Measurements from ENCODE around the gene UIMC1. TPM values are rescaled to one million over a fixed set of nuclear protein-coding genes. Genes with fewer than 3 reads are reported as not detected.

The UIMC1 gene
- total and polyA plus RNA-seq, 2 of the 13 experiments (the other 11 are each of a cell fraction or from before 2014, with no cell fraction given): 18.9 to 32.7 TPM

- TF ChIP-seq SUZ12 (IDR thresholded peaks at IDR 0.05; ENCODE audit: low read depth, low read length) (no peak), RFX3 (CRISPR knock-in tag; IDR thresholded peaks at IDR 0.05) (no peak), ZNF441 (CRISPR knock-in tag; IDR thresholded peaks at IDR 0.05; ENCODE audit: borderline replicate concordance) (peak; percentile 16; the same call in 1 of the 2 replicates), ZNF674 (CRISPR knock-in tag; IDR thresholded peaks at IDR 0.05; ENCODE audit: low read depth) (no peak; the same call in 1 of the 2 replicates), HNRNPUL1 (IDR thresholded peaks at IDR 0.05; ENCODE audit: low read depth, low read length) (no peak), MEIS1 (CRISPR knock-in tag; IDR thresholded peaks at IDR 0.05; ENCODE audit: borderline replicate concordance) (no peak), SMAD9 (CRISPR knock-in tag; IDR thresholded peaks at IDR 0.05) (no peak), ZNF335 (CRISPR knock-in tag; IDR thresholded peaks at IDR 0.05) (no peak; the same call in 1 of the 2 replicates), ZFAT (CRISPR knock-in tag; conservative IDR thresholded peaks at IDR 0.05) (no peak), ZNF432 (CRISPR knock-in tag; IDR thresholded peaks at IDR 0.05; ENCODE audit: borderline replicate concordance) (no peak), MXD4 (CRISPR knock-in tag; IDR thresholded peaks at IDR 0.05) (peak; percentile 60; the same call in 1 of the 2 replicates), ELF3 (CRISPR knock-in tag; IDR thresholded peaks at IDR 0.05) (no peak), ZBTB1 (CRISPR knock-in tag; IDR thresholded peaks at IDR 0.05; ENCODE audit: borderline replicate concordance) (no peak), WIZ (CRISPR knock-in tag; IDR thresholded peaks at IDR 0.05) (0 out of 2 replicates have a peak, but pooled peaks have one; percentile 37), ZHX2 (IDR thresholded peaks at IDR 0.05; ENCODE audit: low read depth) (0 out of 2 replicates have a peak, but pooled peaks have one; percentile 45), ZHX2 (CRISPR knock-in tag; IDR thresholded peaks at IDR 0.05; ENCODE audit: borderline replicate concordance) (no peak), ZNF790 (CRISPR knock-in tag; IDR thresholded peaks at IDR 0.05; ENCODE audit: borderline replicate concordance) (0 out of 2 replicates have a peak, but pooled peaks have one; percentile 47)
- TF ChIP-seq, protein P1, sequence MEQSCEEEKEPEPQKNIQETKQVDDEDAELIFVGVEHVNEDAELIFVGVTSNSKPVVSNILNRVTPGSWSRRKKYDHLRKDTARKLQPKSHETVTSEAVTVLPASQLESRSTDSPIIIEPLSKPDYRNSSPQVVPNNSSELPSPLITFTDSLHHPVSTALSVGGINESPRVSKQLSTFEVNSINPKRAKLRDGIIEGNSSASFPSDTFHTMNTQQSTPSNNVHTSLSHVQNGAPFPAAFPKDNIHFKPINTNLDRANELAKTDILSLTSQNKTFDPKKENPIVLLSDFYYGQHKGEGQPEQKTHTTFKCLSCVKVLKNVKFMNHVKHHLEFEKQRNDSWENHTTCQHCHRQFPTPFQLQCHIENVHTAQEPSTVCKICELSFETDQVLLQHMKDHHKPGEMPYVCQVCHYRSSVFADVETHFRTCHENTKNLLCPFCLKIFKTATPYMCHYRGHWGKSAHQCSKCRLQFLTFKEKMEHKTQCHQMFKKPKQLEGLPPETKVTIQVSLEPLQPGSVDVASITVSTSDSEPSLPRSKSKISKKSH (CRISPR knock-in tag; IDR thresholded peaks at IDR 0.05; ENCODE audit: borderline replicate concordance): no peak
- TF ChIP-seq, protein P2, sequence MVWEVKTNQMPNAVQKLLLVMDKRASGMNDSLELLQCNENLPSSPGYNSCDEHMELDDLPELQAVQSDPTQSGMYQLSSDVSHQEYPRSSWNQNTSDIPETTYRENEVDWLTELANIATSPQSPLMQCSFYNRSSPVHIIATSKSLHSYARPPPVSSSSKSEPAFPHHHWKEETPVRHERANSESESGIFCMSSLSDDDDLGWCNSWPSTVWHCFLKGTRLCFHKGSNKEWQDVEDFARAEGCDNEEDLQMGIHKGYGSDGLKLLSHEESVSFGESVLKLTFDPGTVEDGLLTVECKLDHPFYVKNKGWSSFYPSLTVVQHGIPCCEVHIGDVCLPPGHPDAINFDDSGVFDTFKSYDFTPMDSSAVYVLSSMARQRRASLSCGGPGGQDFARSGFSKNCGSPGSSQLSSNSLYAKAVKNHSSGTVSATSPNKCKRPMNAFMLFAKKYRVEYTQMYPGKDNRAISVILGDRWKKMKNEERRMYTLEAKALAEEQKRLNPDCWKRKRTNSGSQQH (CRISPR knock-in tag; IDR thresholded peaks at IDR 0.05; ENCODE audit: low read depth): peak; percentile 54; the same call in 1 of the 2 replicates
- TF ChIP-seq, protein P3, sequence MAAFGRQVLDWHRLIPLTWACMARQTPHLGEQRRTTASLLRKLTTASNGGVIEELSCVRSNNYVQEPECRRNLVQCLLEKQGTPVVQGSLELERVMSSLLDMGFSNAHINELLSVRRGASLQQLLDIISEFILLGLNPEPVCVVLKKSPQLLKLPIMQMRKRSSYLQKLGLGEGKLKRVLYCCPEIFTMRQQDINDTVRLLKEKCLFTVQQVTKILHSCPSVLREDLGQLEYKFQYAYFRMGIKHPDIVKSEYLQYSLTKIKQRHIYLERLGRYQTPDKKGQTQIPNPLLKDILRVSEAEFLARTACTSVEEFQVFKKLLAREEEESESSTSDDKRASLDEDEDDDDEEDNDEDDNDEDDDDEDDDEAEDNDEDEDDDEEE (CRISPR knock-in tag; IDR thresholded peaks at IDR 0.05): peak; percentile 33; the same call in 1 of the 2 replicates
Observed at GRCh38 chr5:177006265-177006972, at the start of gene UIMC1 (continued).
